Measurements from ENCODE around the gene ZFP42.

ZFP42 gene

DNA sequence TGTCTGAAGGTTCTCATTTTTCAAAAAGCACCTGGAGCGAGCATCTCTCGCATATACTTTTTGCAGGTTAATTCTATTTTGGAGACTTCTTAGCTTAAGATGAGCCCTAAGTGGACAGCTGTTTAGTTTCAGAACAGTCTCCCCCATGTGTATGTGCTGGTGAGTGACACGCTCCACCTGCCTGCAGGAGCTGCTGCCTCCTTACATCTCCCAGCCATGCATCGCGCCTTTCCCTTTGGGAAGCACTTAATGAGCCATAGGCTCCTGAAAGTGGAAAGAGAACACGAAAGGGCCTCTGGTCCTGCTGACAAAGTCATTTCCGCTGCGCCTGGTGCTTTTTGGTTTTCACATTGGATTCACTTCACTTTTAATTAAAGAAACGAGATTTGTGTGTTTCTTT, 57.7 kb downstream of the ZFP42 start:
- H3K27me3 ChIP-seq (replicated peaks in 2 of 5; ENCODE audit: control insufficient read depth in 4 of 5, insufficient read depth in 5 of 5, low read length in 4 of 5) = no peaks in the 10 kb centered on the region
- CTCF ChIA-PET = no interaction called here
- WGBS (ENCODE audit: insufficient coverage) = 93% methylated on average over 7 of the region's 9 CpGs
- no peaks in the 10 kb centered on the region for H3K9me3 ChIP-seq (ENCODE audit: control extremely low read depth in 1 of 5, control insufficient read depth in 4 of 5, insufficient read depth in 2 of 5, low read depth in 1 of 5, low read length in 4 of 5)
- POLR2A ChIA-PET = no interaction called here
- no peak overlapping the region for H3K27ac ChIP-seq (ENCODE audit: insufficient read depth in 1 of 2, low read depth in 1 of 2, low read length in 2 of 2, poor library complexity in 1 of 2, severe bottlenecking in 2 of 2)
- DNase-seq = no peak
- no peaks in the 10 kb centered on the region for H3K4me1 ChIP-seq (ENCODE audit: control extremely low read depth in 1 of 4, control insufficient read depth in 4 of 4, insufficient read depth in 4 of 4, low read length in 3 of 4)
- no peaks in the 10 kb centered on the region for H3K36me3 ChIP-seq (ENCODE audit: control insufficient read depth in 4 of 4, insufficient read depth in 4 of 4, low read length in 3 of 4)
- no peak overlapping the region for H3K4me3 ChIP-seq (ENCODE audit: control insufficient read depth in 1 of 7, extremely low read depth in 1 of 7, insufficient read depth in 4 of 7, low read depth in 2 of 7, low read length in 6 of 7)

All from common myeloid progenitor, CD34-positive (primary cell).